SH-SY5Y (cell line): ENCODE measurements around the gene SSC5D.

Experiments
- GATA2 ChIP-seq: IDR thresholded peaks from 2 replicates; pipeline ENCODE4 v1.6.1; 2011; ENCODE audit warnings: mild to moderate bottlenecking, low read depth, low read length
- GATA3 ChIP-seq: IDR thresholded peaks from 2 replicates; pipeline ENCODE4 v1.6.1; 2011; ENCODE audit warnings: low read depth, mild to moderate bottlenecking, low read length, moderate library complexity

GRCh38 chr19:55495646-55496349, 7.6 kb downstream of the SSC5D start:
- TF ChIP-seq GATA3, result no peak
- no peak for TF ChIP-seq GATA2
